C4-2B (cell line): ENCODE results near the gene CTSE.

Experiments
- CTCF ChIP-seq: fragments of 450-650 bp; conservative IDR thresholded peaks from 2 replicates; pipeline ENCODE4 v1.5.1; 2017; ENCODE audit warnings: mild to moderate bottlenecking
- ZFX ChIP-seq: fragments of 450-650 bp; IDR thresholded peaks from 2 replicates; pipeline ENCODE4 v1.6.1; 2017

- TF ChIP-seq CTCF (no peak), ZFX (no peak)
Observed at GRCh38 chr1:206012086-206012859, 11.4 kb downstream of the CTSE start.
